HCT116 (cell line): ENCODE results near the gene ASAP2. TPM values are rescaled to one million over a fixed set of nuclear protein-coding genes. Genes with fewer than 3 reads are reported as not detected.

Experiments
- ATAC-seq: fragments of 200-7000 bp; cut with Tn5 transposase; 2 replicates; pipeline ENCODE4 v1.9.1; 2020; ENCODE audit warnings: mild to moderate bottlenecking, moderate library complexity
- BruUV-seq: library from RNA; stranded (reverse); fragments of 400-500 nt; replicated peaks from 2 replicates; lab custom pipeline; 2021; lab: Mats Ljungman, UMichigan
- CTCF ChIA-PET: fragments of 300-600 bp; sonication (Branson Sonifier 250); formaldehyde crosslinking; loops from one replicate; lab custom pipeline; 2021; ENCODE audit warnings: antibody characterized with exemption; lab: Charles Lee
- POLR2A ChIA-PET: fragments of 300-600, 350-600 bp; sonication (Branson Sonifier 250); formaldehyde crosslinking; loops from one replicate; lab custom pipeline; 2021; ENCODE audit warnings: antibody characterized with exemption; lab: Charles Lee
- RAD21 ChIA-PET, 2 experiments: fragments of 300-600 bp; sonication (Branson Sonifier 250); formaldehyde crosslinking; loops; one replicate each; lab custom pipeline; 2023; ENCODE audit warnings: low total read pairs in 2 of 2; ENCODE audit not compliant: uncharacterized antibody in 2 of 2, unreplicated experiment in 2 of 2, low non-redundant PET in 1 of 2; lab: Charles Lee
- DNase-seq: peaks from one replicate; pipeline ENCODE4 v3.0.0-alpha.2; 2010; ENCODE audit warnings: low read depth, low spot score
- H2AFZ ChIP-seq: fragments of 200-600 bp; shearing (Covaris generic), sonication (generic); 2 replicates; pipeline ENCODE4 v1.6.1; 2017; ENCODE audit warnings: low read depth, mixed run types, mixed read lengths, antibody characterized with exemption, low read length; ENCODE audit not compliant: poor library complexity, severe bottlenecking
- H3K27ac ChIP-seq: 2 replicates; pipeline ENCODE4 v1.5.1; 2012; ENCODE audit warnings: low read depth, low read length
- H3K27me3 ChIP-seq: fragments of 200-600 bp; sonication (generic); 2 replicates; pipeline ENCODE4 v1.6.1; 2016; ENCODE audit warnings: mixed run types, low read length, mixed read lengths; ENCODE audit not compliant: insufficient read depth
- H3K36me3 ChIP-seq, 2 experiments: fragments of 200-500 bp in 1 of 2; fragments of 200-600 bp in 1 of 2; sonication (Bioruptor generic) in 1 of 2; sonication (generic) in 1 of 2; 2 replicates each; pipeline versions ENCODE4 v1.5.1 to v1.6.1; 2014 to 2016; ENCODE audit warnings: low read length in 2 of 2, inconsistent platforms in 1 of 2, mixed read lengths in 1 of 2, mixed run types in 1 of 2; ENCODE audit not compliant: insufficient read depth in 2 of 2, control insufficient read depth in 1 of 2
- H3K4me1 ChIP-seq, 2 experiments: fragments of 200-600 bp in 1 of 2; sonication (generic) in 1 of 2; 2 replicates each; pipeline versions ENCODE4 v1.5.1 to v1.6.1; 2012 to 2017; ENCODE audit warnings: low read length in 2 of 2, inconsistent platforms in 1 of 2, mild to moderate bottlenecking in 1 of 2, mixed read lengths in 1 of 2, mixed run types in 1 of 2, moderate library complexity in 1 of 2; ENCODE audit not compliant: insufficient read depth in 2 of 2, control insufficient read depth in 1 of 2
- H3K4me2 ChIP-seq: fragments of 200-600 bp; sonication (generic); 2 replicates; pipeline ENCODE4 v1.6.1; 2017; ENCODE audit warnings: mixed run types, low read length, mixed read lengths
- H3K4me3 ChIP-seq, 2 experiments: fragments of 200-600 bp in 1 of 2; sonication (generic) in 1 of 2; replicated peaks in 1 of 2; 2 replicates each; pipeline ENCODE4 v1.5.1; 2011 to 2016; ENCODE audit warnings: low read length in 2 of 2, control low read depth in 1 of 2, low read depth in 1 of 2, mild to moderate bottlenecking in 1 of 2, mixed read lengths in 1 of 2, mixed run types in 1 of 2
- H3K79me2 ChIP-seq: fragments of 200-600 bp; sonication (generic); 2 replicates; pipeline ENCODE4 v1.6.1; 2017; ENCODE audit warnings: mild to moderate bottlenecking, mixed run types, low read length, moderate library complexity, mixed read lengths; ENCODE audit not compliant: insufficient read depth
- H3K9ac ChIP-seq: fragments of 200-600 bp; sonication (generic); 2 replicates; pipeline ENCODE4 v1.6.1; 2016; ENCODE audit warnings: low read length, mixed read lengths
- H3K9me2 ChIP-seq: fragments of 200-600 bp; sonication (generic), shearing (Covaris generic); 2 replicates; pipeline ENCODE4 v1.6.1; 2017; ENCODE audit warnings: mixed run types, mild to moderate bottlenecking, moderate library complexity; ENCODE audit not compliant: insufficient read depth
- H3K9me3 ChIP-seq, 2 experiments: fragments of 200-500 bp in 1 of 2; fragments of 200-600 bp in 1 of 2; sonication (Bioruptor generic) in 1 of 2; sonication (generic) in 1 of 2; 2 replicates each; pipeline ENCODE4 v1.6.1; 2014 to 2017; ENCODE audit warnings: low read length in 2 of 2, mixed read lengths in 2 of 2, inconsistent platforms in 1 of 2, low read depth in 1 of 2, mild to moderate bottlenecking in 1 of 2, mixed run types in 1 of 2, moderate library complexity in 1 of 2; ENCODE audit not compliant: control insufficient read depth in 1 of 2, insufficient read depth in 1 of 2
- H4K20me1 ChIP-seq: fragments of 200-600 bp; sonication (generic), shearing (Covaris generic); 2 replicates; pipeline ENCODE4 v1.6.1; 2017; ENCODE audit warnings: mixed run types, mild to moderate bottlenecking, moderate library complexity; ENCODE audit not compliant: insufficient read depth
- CBX3 ChIP-seq: IDR thresholded peaks from 2 replicates; pipeline ENCODE4 v1.6.1; 2012; ENCODE audit warnings: low read depth
- CEBPB ChIP-seq: IDR thresholded peaks from 2 replicates; pipeline ENCODE4 v1.6.1; 2012; ENCODE audit warnings: low read depth
- ELF1 ChIP-seq: IDR thresholded peaks from 2 replicates; pipeline ENCODE4 v1.6.1; 2012; ENCODE audit warnings: low read depth, borderline replicate concordance
- EZH2 ChIP-seq: fragments of 200-600 bp; sonication (generic); IDR thresholded peaks from 2 replicates; pipeline ENCODE4 v1.6.1; 2017; ENCODE audit warnings: antibody characterized with exemption, mixed run types
- EZH2phosphoT487 ChIP-seq: fragments of 200-600 bp; IDR thresholded peaks from 2 replicates; pipeline ENCODE4 v1.6.1; 2018; ENCODE audit warnings: antibody characterized with exemption, borderline replicate concordance
- FOSL1 ChIP-seq: IDR thresholded peaks from 2 replicates; pipeline ENCODE4 v1.6.1; 2012; ENCODE audit warnings: low read depth
- POLR2AphosphoS5 ChIP-seq: IDR thresholded peaks from 2 replicates; pipeline ENCODE4 v1.6.1; 2011; ENCODE audit warnings: mild to moderate bottlenecking, low read depth, low read length, moderate library complexity
- RAD21 ChIP-seq: IDR thresholded peaks from 2 replicates; pipeline ENCODE4 v1.6.1; 2012; ENCODE audit warnings: low read depth, mild to moderate bottlenecking
- SIN3A ChIP-seq: IDR thresholded peaks from 2 replicates; pipeline ENCODE4 v1.6.1; 2012; ENCODE audit warnings: low read depth
- SRF ChIP-seq: IDR thresholded peaks from 2 replicates; pipeline ENCODE4 v1.6.1; 2012; ENCODE audit warnings: low read depth
- YY1 ChIP-seq: IDR thresholded peaks from 2 replicates; pipeline ENCODE4 v1.6.1; 2011; ENCODE audit warnings: low read length, low read depth, moderate library complexity, mild to moderate bottlenecking; ENCODE audit not compliant: insufficient replicate concordance; ENCODE audit errors: extremely low read depth
- ZFX ChIP-seq: fragments of 450-650 bp; IDR thresholded peaks from 2 replicates; pipeline ENCODE4 v1.6.1; 2017
- intact Hi-C: fragments of 100-400 bp; cut with micrococcal nuclease; formaldehyde crosslinking; loops from 2 replicates; pipeline ENCODE4 v1.10.0; 2022
- total RNA-seq: library from RNA; stranded (reverse); gene quantifications from one replicate; pipeline ENCODE4 v1.2.1, GENCODE V29; 2021; ENCODE audit not compliant: unreplicated experiment
- TF ChIP-seq, protein P1 (sequence below): IDR thresholded peaks from 2 replicates; pipeline ENCODE4 v1.6.1; 2012
- TF ChIP-seq, protein P2 (sequence below), 3 experiments: fragments of 200-600 bp in 1 of 3; sonication (generic) in 1 of 3; IDR thresholded peaks in 2 of 3; conservative IDR thresholded peaks in 1 of 3; 2 replicates each; pipeline ENCODE4 v1.5.1; 2012 to 2017; ENCODE audit warnings: low read depth in 2 of 3, low read length in 2 of 3, antibody characterized with exemption in 1 of 3, borderline replicate concordance in 1 of 3, control low read depth in 1 of 3, mild to moderate bottlenecking in 1 of 3, mixed read lengths in 1 of 3, mixed run types in 1 of 3, moderate library complexity in 1 of 3; ENCODE audit not compliant: insufficient read depth in 1 of 3

The ASAP2 gene
- total RNA-seq, 1 experiment from 2014 or later = 16.5 TPM

DNA sequence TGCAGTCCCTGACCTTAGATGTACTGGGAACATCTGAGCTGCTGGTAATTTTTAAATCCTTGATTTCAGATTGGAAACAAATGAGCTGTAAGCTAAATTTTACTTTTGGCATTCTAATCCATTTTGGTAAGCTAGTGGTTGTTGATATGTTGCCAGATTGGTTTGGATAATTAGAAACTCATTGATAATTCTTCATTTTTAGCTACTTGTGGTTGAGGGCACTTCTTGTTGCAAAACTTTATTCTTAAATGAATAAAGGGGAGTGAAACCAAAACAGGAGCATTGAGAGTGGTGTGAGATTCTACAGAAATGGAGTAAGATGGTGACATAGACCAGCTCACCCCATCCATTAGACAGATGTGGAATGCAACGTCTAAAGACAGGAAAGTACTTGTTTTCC is 152.2 kb downstream of the ASAP2 start:
- intact Hi-C loops = no loop called here
- RAD21 ChIA-PET = no interaction called here
- no peaks in the 10 kb centered on the region for H3K27me3 ChIP-seq
- H2AFZ ChIP-seq = no peak overlapping the region
- H3K36me3 ChIP-seq = peaks cover 2 to 7% of the 10 kb centered on the region in 2 experiments; a peak in 1 of 4 replicates
- H3K9ac ChIP-seq = no peak overlapping the region
- TF ChIP-seq ZFX (no peak), RAD21 (no peak), EZH2 (no peak), SRF (no peak), SIN3A (no peak), ELF1 (no peak), EZH2phosphoT487 (no peak), POLR2AphosphoS5 (no peak), FOSL1 (no peak), YY1 (no peak), CEBPB (no peak), CBX3 (no peak)
- TF ChIP-seq, protein P1, sequence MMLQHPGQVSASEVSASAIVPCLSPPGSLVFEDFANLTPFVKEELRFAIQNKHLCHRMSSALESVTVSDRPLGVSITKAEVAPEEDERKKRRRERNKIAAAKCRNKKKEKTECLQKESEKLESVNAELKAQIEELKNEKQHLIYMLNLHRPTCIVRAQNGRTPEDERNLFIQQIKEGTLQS = no peak
- TF ChIP-seq, protein P2, sequence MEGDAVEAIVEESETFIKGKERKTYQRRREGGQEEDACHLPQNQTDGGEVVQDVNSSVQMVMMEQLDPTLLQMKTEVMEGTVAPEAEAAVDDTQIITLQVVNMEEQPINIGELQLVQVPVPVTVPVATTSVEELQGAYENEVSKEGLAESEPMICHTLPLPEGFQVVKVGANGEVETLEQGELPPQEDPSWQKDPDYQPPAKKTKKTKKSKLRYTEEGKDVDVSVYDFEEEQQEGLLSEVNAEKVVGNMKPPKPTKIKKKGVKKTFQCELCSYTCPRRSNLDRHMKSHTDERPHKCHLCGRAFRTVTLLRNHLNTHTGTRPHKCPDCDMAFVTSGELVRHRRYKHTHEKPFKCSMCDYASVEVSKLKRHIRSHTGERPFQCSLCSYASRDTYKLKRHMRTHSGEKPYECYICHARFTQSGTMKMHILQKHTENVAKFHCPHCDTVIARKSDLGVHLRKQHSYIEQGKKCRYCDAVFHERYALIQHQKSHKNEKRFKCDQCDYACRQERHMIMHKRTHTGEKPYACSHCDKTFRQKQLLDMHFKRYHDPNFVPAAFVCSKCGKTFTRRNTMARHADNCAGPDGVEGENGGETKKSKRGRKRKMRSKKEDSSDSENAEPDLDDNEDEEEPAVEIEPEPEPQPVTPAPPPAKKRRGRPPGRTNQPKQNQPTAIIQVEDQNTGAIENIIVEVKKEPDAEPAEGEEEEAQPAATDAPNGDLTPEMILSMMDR (IDR thresholded peaks at IDR 0.05 in 2 of 3, conservative IDR thresholded peaks at IDR 0.05 in 1 of 3; ENCODE audit: borderline replicate concordance in 1 of 3, insufficient read depth in 1 of 3, low read depth in 2 of 3, low read length in 2 of 3) = no peak
- no peak overlapping the region for H3K4me3 ChIP-seq
- BruUV-seq = no TSS peak
- no peak for ATAC-seq
- no peaks in the 10 kb centered on the region for H4K20me1 ChIP-seq
- H3K79me2 ChIP-seq = no peaks in the 10 kb centered on the region
- H3K9me3 ChIP-seq = no peaks in the 10 kb centered on the region
- CTCF ChIA-PET = no interaction called here
- POLR2A ChIA-PET = no interaction called here
- no peak for DNase-seq
- H3K4me1 ChIP-seq = peaks cover 0 to 10% of the 10 kb centered on the region in 2 experiments; a peak in 2 of 4 replicates
- no peak overlapping the region for H3K4me2 ChIP-seq
- no peaks in the 10 kb centered on the region for H3K9me2 ChIP-seq
- no peak overlapping the region for H3K27ac ChIP-seq
